Activated T-helper 2 cell treated with anti-CD3 and anti-CD28 coated beads, Interferon-gamma antibody, Interleukin-2, Interleukin-4, amounts not matched to agents 10 μg/mL and 5 μg/mL and 100 μg/mL, durations not matched to agents 14 hours and 24 hours and 36 hours (primary cell): Measurements from ENCODE around the gene CTBS. TPM values are rescaled to one million over a fixed set of nuclear protein-coding genes. Genes with fewer than 3 reads are reported as not detected.
A peak's percentile ranks its signal among the peaks of the same experiment; 100 is the strongest.

Experiments used
- DNase-seq: peaks from one replicate; pipeline ENCODE4 v3.0.0; 2021; ENCODE audit warnings: low spot score
- H3K27ac Mint-ChIP-seq: one replicate; pipeline ENCODE4 v1.8.0; 2021; ENCODE audit warnings: mixed read lengths
- H3K27me3 Mint-ChIP-seq: one replicate; pipeline ENCODE4 v1.8.0; 2021; ENCODE audit warnings: low read depth, mixed read lengths
- H3K36me3 Mint-ChIP-seq: one replicate; pipeline ENCODE4 v1.8.0; 2021; ENCODE audit warnings: low read depth, mixed read lengths
- H3K4me1 Mint-ChIP-seq: one replicate; pipeline ENCODE4 v1.8.0; 2021; ENCODE audit warnings: low read depth, mixed read lengths
- H3K4me3 Mint-ChIP-seq: one replicate; pipeline ENCODE4 v1.8.0; 2021; ENCODE audit warnings: low read depth, mild to moderate bottlenecking, moderate library complexity, mixed read lengths
- H3K9me3 Mint-ChIP-seq: one replicate; pipeline ENCODE4 v1.8.0; 2021; ENCODE audit warnings: mixed read lengths
- intact Hi-C: fragments of 100-400 bp; cut with micrococcal nuclease; formaldehyde crosslinking; loops from one replicate; pipeline ENCODE4 v1.15.1; 2023
- total RNA-seq: library from RNA; stranded (reverse); gene quantifications from 2 replicates; pipeline ENCODE4 v1.2.3, GENCODE V29; 2022

Gene CTBS
- total RNA-seq, result 14.1 and 15.1 TPM in 2 replicates

- intact Hi-C loops, result loop anchor here (1.0 to 10.0 kb wide), 11 partner anchors 25 to 703 kb away; partner anchors contain the start of genes BCL10, C1orf52, GNG5 and MCOLN2
- Mint-ChIP-seq H3K36me3 (peaks cover 37% of the 10 kb centered on the region), H3K4me1 (peaks cover 50% of the 10 kb centered on the region), H3K4me3 (peak within 1 kb of the TSS; percentile 97), H3K27me3 (no peaks in the 10 kb centered on the region), H3K27ac (peak within 1 kb of the TSS; percentile 100), H3K9me3 (peaks cover 9% of the 10 kb centered on the region)
- DNase-seq, result peak; percentile 76
These were observed at the start of gene CTBS for GRCh38 chr1:84573967-84574842. Gene CTBS (minus strand): TSS chr1:84574440. CDS start chr1:84574415, 25 bp downstream.

GRCh38 chr1:84621553-84621952 is 47.3 kb upstream of the CTBS start:
- Mint-ChIP-seq H3K36me3 (no peaks in the 10 kb centered on the region), H3K27me3 (peaks cover 6% of the 10 kb centered on the region), H3K4me1 (peaks cover 23% of the 10 kb centered on the region), H3K9me3 (no peaks in the 10 kb centered on the region), H3K4me3 (no peak overlapping the region), H3K27ac (no peak overlapping the region)
- intact Hi-C loops, result loop anchor here (2.0 to 5.0 kb wide), 3 partner anchors 69 to 481 kb away; partner anchors contain the start of gene SSX2IP
- no peak for DNase-seq

- Mint-ChIP-seq H3K27ac (peak overlapping the region; percentile 88), H3K4me3 (peak overlapping the region; percentile 89), H3K27me3 (peaks cover under 1% of the 10 kb centered on the region), H3K36me3 (no peaks in the 10 kb centered on the region), H3K9me3 (no peaks in the 10 kb centered on the region), H3K4me1 (peaks cover 23% of the 10 kb centered on the region)
- DNase-seq, result peak; percentile 77
- intact Hi-C loops, result loop anchor here (1.0 to 5.0 kb wide), 7 partner anchors 70 to 480 kb away; partner anchors contain the start of genes GNG5, RPF1, SPATA1 and SSX2IP
These were observed 46.6 kb upstream of the CTBS start for GRCh38 chr1:84620720-84621313.

GRCh38 chr1:84619383-84620102 is 45.3 kb upstream of the CTBS start:
- Mint-ChIP-seq H3K9me3 (peaks cover 6% of the 10 kb centered on the region), H3K36me3 (peaks cover 4% of the 10 kb centered on the region), H3K4me1 (peaks cover 23% of the 10 kb centered on the region), H3K27ac (peak overlapping the region; percentile 80), H3K27me3 (no peaks in the 10 kb centered on the region), H3K4me3 (peak overlapping the region; percentile 59)
- DNase-seq, result no peak
- intact Hi-C loops, result loop anchor here (1.0 to 5.0 kb wide), 9 partner anchors 20 to 479 kb away; partner anchors contain the start of genes CTBS, GNG5, RPF1 and SPATA1

GRCh38 chr1:84617349-84617748 is 43.1 kb upstream of the CTBS start:
- intact Hi-C loops, result no loop called here
- no peaks in the 10 kb centered on the region for H3K27me3 Mint-ChIP-seq
- peaks cover 13% of the 10 kb centered on the region for H3K36me3 Mint-ChIP-seq
- no peak for DNase-seq
- no peak overlapping the region for H3K4me3 Mint-ChIP-seq
- peaks cover 25% of the 10 kb centered on the region for H3K9me3 Mint-ChIP-seq
- H3K4me1 Mint-ChIP-seq, result peaks cover 17% of the 10 kb centered on the region
- H3K27ac Mint-ChIP-seq, result no peak overlapping the region

- peaks cover 27% of the 10 kb centered on the region for H3K9me3 Mint-ChIP-seq
- H3K4me3 Mint-ChIP-seq, result no peak overlapping the region
- peaks cover 13% of the 10 kb centered on the region for H3K36me3 Mint-ChIP-seq
- no peak overlapping the region for H3K27ac Mint-ChIP-seq
- no peak for DNase-seq
- intact Hi-C loops, result no loop called here
- H3K4me1 Mint-ChIP-seq, result peaks cover 11% of the 10 kb centered on the region
- no peaks in the 10 kb centered on the region for H3K27me3 Mint-ChIP-seq
These were observed 41.5 kb upstream of the CTBS start for GRCh38 chr1:84615790-84616189.

GRCh38 chr1:84613887-84614286 is 39.6 kb upstream of the CTBS start:
- H3K9me3 Mint-ChIP-seq, result peaks cover 32% of the 10 kb centered on the region
- intact Hi-C loops, result no loop called here
- DNase-seq, result no peak
- no peaks in the 10 kb centered on the region for H3K4me1 Mint-ChIP-seq
- H3K27ac Mint-ChIP-seq, result no peak overlapping the region
- peaks cover 13% of the 10 kb centered on the region for H3K36me3 Mint-ChIP-seq
- H3K27me3 Mint-ChIP-seq, result no peaks in the 10 kb centered on the region
- no peak overlapping the region for H3K4me3 Mint-ChIP-seq

- intact Hi-C loops, result no loop called here
- Mint-ChIP-seq H3K27ac (no peak overlapping the region), H3K4me1 (no peaks in the 10 kb centered on the region), H3K4me3 (no peak overlapping the region), H3K9me3 (peaks cover 32% of the 10 kb centered on the region), H3K27me3 (no peaks in the 10 kb centered on the region), H3K36me3 (peaks cover 13% of the 10 kb centered on the region)
- no peak for DNase-seq
These were observed 38.8 kb upstream of the CTBS start for GRCh38 chr1:84613026-84613425.

- intact Hi-C loops, result no loop called here
- no peak for DNase-seq
These were observed 37.6 kb upstream of the CTBS start for GRCh38 chr1:84611796-84612195.

GRCh38 chr1:84611091-84611490 is 36.9 kb upstream of the CTBS start:
- H3K27me3 Mint-ChIP-seq, result no peaks in the 10 kb centered on the region
- no peak for DNase-seq
- H3K4me3 Mint-ChIP-seq, result no peak overlapping the region
- no peak overlapping the region for H3K27ac Mint-ChIP-seq
- peaks cover 40% of the 10 kb centered on the region for H3K9me3 Mint-ChIP-seq
- H3K4me1 Mint-ChIP-seq, result no peaks in the 10 kb centered on the region
- intact Hi-C loops, result no loop called here
- peaks cover 17% of the 10 kb centered on the region for H3K36me3 Mint-ChIP-seq

More at GRCh38 chr1:84611796-84612195, 37.6 kb upstream of the CTBS start:
- H3K4me1 Mint-ChIP-seq, result no peaks in the 10 kb centered on the region
- H3K27ac Mint-ChIP-seq, result no peak overlapping the region
- H3K36me3 Mint-ChIP-seq, result peaks cover 13% of the 10 kb centered on the region
- H3K4me3 Mint-ChIP-seq, result no peak overlapping the region
- peaks cover 33% of the 10 kb centered on the region for H3K9me3 Mint-ChIP-seq
- no peaks in the 10 kb centered on the region for H3K27me3 Mint-ChIP-seq

GRCh38 chr1:84606977-84607376 is 32.7 kb upstream of the CTBS start:
- H3K9me3 Mint-ChIP-seq, result peaks cover 42% of the 10 kb centered on the region
- no peaks in the 10 kb centered on the region for H3K4me1 Mint-ChIP-seq
- no peak overlapping the region for H3K27ac Mint-ChIP-seq
- no peak for DNase-seq
- peaks cover 8% of the 10 kb centered on the region for H3K36me3 Mint-ChIP-seq
- H3K4me3 Mint-ChIP-seq, result no peak overlapping the region
- intact Hi-C loops, result no loop called here
- no peaks in the 10 kb centered on the region for H3K27me3 Mint-ChIP-seq

- peaks cover 34% of the 10 kb centered on the region for H3K9me3 Mint-ChIP-seq
These were observed 30.9 kb upstream of the CTBS start for GRCh38 chr1:84605157-84605556.

More at GRCh38 chr1:84605157-84605556, 30.9 kb upstream of the CTBS start:
- peaks cover 8% of the 10 kb centered on the region for H3K36me3 Mint-ChIP-seq
- H3K27me3 Mint-ChIP-seq, result no peaks in the 10 kb centered on the region
- no peak for DNase-seq
- H3K4me3 Mint-ChIP-seq, result no peak overlapping the region
- H3K27ac Mint-ChIP-seq, result no peak overlapping the region
- intact Hi-C loops, result no loop called here
- H3K4me1 Mint-ChIP-seq, result peaks cover 4% of the 10 kb centered on the region
